Urinary bladder (tissue), 4 donors: ENCODE measurements around the gene ZNF830. TPM values are rescaled to one million over a fixed set of nuclear protein-coding genes. Genes with fewer than 3 reads are reported as not detected.
"Not testable (repeated sequence)": the region's sequence is repeated elsewhere in the genome, so short reads cannot be mapped to it uniquely, and the experiment has no call there.

Source experiments
- DNase-seq: peaks from one replicate; pipeline ENCODE4 v3.0.0-alpha.2; 2015; ENCODE audit errors: extremely low spot score
- H3K27ac ChIP-seq: one replicate; pipeline ENCODE4 v1.5.1; 2013; ENCODE audit warnings: low read depth, mild to moderate bottlenecking, moderate library complexity
- H3K36me3 ChIP-seq: one replicate; pipeline ENCODE4 v1.6.1; 2013; ENCODE audit warnings: mild to moderate bottlenecking, moderate library complexity; ENCODE audit not compliant: insufficient read depth
- H3K4me1 ChIP-seq: one replicate; pipeline ENCODE4 v1.6.1; 2013; ENCODE audit warnings: mild to moderate bottlenecking, moderate library complexity; ENCODE audit not compliant: insufficient read depth
- H3K4me3 ChIP-seq: one replicate; pipeline ENCODE4 v1.5.1; 2013; ENCODE audit warnings: low read depth, low read length
- WGBS: extraction: QIAGEN DNeasy Blood & Tissue Kit; methylation state at CpG from one replicate; pipeline ENCODE4 v1.1.7; 2013; 5-methylcytosine and 5-hydroxymethylcytosine counted together
- polyA plus RNA-seq: library from polyadenylated mRNA; stranded (reverse); fragments of 200-250 nt; gene quantifications from one replicate; pipeline ENCODE4 v1.2.3, GENCODE V29; 2013
- total RNA-seq: library from RNA; depleted of rRNA; stranded (reverse); fragments of >200 nt; gene quantifications from one replicate; pipeline ENCODE4 v1.2.3, GENCODE V29; 2014
- donor health status: healthy with polysubstance abuse.
- donor health status: healthy.

The ZNF830 gene
- total RNA-seq, result 14.8 TPM
- polyA plus RNA-seq, result 12.0 TPM

DNA sequence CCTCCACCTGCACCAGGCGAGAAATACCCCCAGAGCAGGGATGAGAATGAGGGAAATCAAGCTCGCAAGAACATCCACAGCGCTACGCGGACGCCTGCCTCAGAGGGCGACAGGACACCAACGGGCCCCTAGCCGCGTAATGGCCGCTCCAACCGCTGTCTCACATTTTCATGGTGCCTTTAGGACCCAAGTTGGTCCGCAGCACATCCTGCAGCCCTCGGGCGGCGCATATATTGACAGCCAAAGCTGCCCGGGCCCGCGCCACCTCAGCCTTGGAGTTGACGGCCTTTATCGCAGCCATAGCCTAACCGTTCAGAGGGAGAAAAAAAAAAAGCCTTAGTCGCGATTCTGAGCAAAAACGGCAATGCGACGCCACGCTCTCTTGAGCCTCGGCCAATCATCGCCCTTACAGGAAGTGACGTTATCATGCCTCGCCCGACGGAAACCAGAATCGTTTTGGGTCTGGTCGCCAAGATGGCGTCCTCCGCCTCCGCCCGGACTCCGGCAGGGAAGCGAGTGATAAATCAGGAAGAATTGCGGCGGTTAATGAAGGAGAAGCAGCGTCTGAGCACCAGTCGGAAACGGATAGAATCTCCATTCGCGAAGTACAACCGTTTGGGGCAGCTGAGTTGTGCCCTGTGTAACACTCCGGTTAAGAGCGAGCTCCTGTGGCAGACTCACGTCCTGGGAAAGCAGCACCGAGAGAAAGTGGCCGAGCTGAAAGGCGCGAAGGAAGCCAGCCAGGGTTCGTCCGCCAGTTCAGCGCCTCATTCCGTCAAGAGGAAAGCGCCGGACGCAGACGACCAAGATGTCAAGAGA is at the start of gene ZNF830, which contains the start of gene CCT6B:
Gene ZNF830 (plus strand): TSS at position 448 of the 819 bp plus-strand sequence. CDS start 27 bp downstream, at position 475.
Gene CCT6B (minus strand): TSS at position 368 of the 819 bp plus-strand sequence. CDS start 67 bp downstream, at position 301.
- H3K4me1 ChIP-seq, result no peaks in the 10 kb centered on the region
- peak within 1 kb of the TSS; percentile 78 for H3K4me3 ChIP-seq
- no peaks in the 10 kb centered on the region for H3K36me3 ChIP-seq
- peak within 1 kb of the TSS; percentile 96 for H3K27ac ChIP-seq
- DNase-seq, result peak; percentile 97
- under 1% methylated on average over 65 of the region's 65 CpGs for WGBS

- H3K4me3 ChIP-seq, result no peak overlapping the region
- 75% methylated on average over 1 of the region's 1 CpG for WGBS
- H3K27ac ChIP-seq, result no peak overlapping the region
- no peaks in the 10 kb centered on the region for H3K36me3 ChIP-seq
- H3K4me1 ChIP-seq, result no peaks in the 10 kb centered on the region
- no peak for DNase-seq
These were observed 48.3 kb upstream of the ZNF830 start for GRCh38 chr17:34913001-34913400.

GRCh38 chr17:34916120-34916519 is 45.2 kb upstream of the ZNF830 start:
- WGBS, result 70% methylated on average over 2 of the region's 2 CpGs
- H3K36me3 ChIP-seq, result no peaks in the 10 kb centered on the region

GRCh38 chr17:34917381-34917780 is 44.0 kb upstream of the ZNF830 start:
- Histone ChIP-seq H3K27ac (no peak overlapping the region), H3K36me3 (no peaks in the 10 kb centered on the region), H3K4me3 (no peak overlapping the region), H3K4me1 (no peaks in the 10 kb centered on the region)
- WGBS, result 97% methylated on average over 1 of the region's 1 CpG
- no peak for DNase-seq

More at GRCh38 chr17:34916120-34916519, 45.2 kb upstream of the ZNF830 start:
- Histone ChIP-seq H3K4me1 (no peaks in the 10 kb centered on the region), H3K4me3 (no peak overlapping the region), H3K27ac (no peak overlapping the region)
- no peak for DNase-seq

- no peak overlapping the region for H3K4me3 ChIP-seq
- 86% methylated on average over 4 of the region's 4 CpGs for WGBS
- no peaks in the 10 kb centered on the region for H3K4me1 ChIP-seq
- no peak for DNase-seq
- no peaks in the 10 kb centered on the region for H3K36me3 ChIP-seq
- no peak overlapping the region for H3K27ac ChIP-seq
These were observed 40.7 kb upstream of the ZNF830 start for GRCh38 chr17:34920676-34921075.

GRCh38 chr17:34926661-34927060 is 34.7 kb upstream of the ZNF830 start:
- no peaks in the 10 kb centered on the region for H3K4me1 ChIP-seq
- no peak overlapping the region for H3K27ac ChIP-seq
- H3K4me3 ChIP-seq, result no peak overlapping the region
- no peak for DNase-seq
- 90% methylated on average over 3 of the region's 3 CpGs for WGBS
- H3K36me3 ChIP-seq, result no peaks in the 10 kb centered on the region

DNA sequence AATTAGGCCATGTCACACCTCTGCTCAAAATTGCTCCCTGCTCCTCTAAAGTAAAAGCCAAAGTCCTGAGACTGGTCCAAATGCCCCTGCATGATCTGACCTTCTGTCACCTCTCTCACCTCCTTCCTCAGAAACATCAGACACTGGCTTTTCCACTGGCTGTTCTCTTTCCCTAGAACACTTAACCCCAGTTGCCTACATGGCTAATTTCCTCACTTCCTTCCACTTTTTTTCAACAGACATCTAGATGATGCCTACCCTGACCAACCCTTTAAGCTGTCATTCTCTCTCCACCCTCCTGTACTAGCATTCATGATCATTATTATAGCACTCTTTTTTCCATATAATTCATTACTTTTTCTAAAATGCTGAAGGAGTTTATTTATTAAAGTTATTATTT is 31.1 kb upstream of the ZNF830 start:
- Histone ChIP-seq H3K4me1 (no peaks in the 10 kb centered on the region), H3K4me3 (no peak overlapping the region), H3K27ac (no peak overlapping the region), H3K36me3 (no peaks in the 10 kb centered on the region)
- DNase-seq, result no peak

- not testable (repeated sequence) for H3K4me3 ChIP-seq, H3K27ac ChIP-seq, H3K4me1 ChIP-seq, H3K36me3 ChIP-seq, DNase-seq
- WGBS, result 90% methylated on average over 4 of the region's 4 CpGs
These were observed 10.6 kb upstream of the ZNF830 start for GRCh38 chr17:34950780-34951179.

GRCh38 chr17:34958438-34958837 is 2.9 kb upstream of the ZNF830 start:
- WGBS, result 64% methylated on average over 1 of the region's 1 CpG
- no peak overlapping the region for H3K4me3 ChIP-seq
- no peak for DNase-seq
- H3K36me3 ChIP-seq, result no peaks in the 10 kb centered on the region
- no peak overlapping the region for H3K27ac ChIP-seq
- H3K4me1 ChIP-seq, result no peaks in the 10 kb centered on the region

GRCh38 chr17:34974179-34974578 is 12.8 kb downstream of the ZNF830 start:
- H3K36me3 ChIP-seq, result no peaks in the 10 kb centered on the region
- no peak for DNase-seq
- no peak overlapping the region for H3K4me3 ChIP-seq
- H3K4me1 ChIP-seq, result no peaks in the 10 kb centered on the region
- H3K27ac ChIP-seq, result no peak overlapping the region
- WGBS, result 17% methylated on average over 2 of the region's 2 CpGs

- DNase-seq, result no peak
- H3K27ac ChIP-seq, result no peak overlapping the region
- WGBS, result 81% methylated on average over 3 of the region's 3 CpGs
- no peaks in the 10 kb centered on the region for H3K36me3 ChIP-seq
- no peaks in the 10 kb centered on the region for H3K4me1 ChIP-seq
- H3K4me3 ChIP-seq, result no peak overlapping the region
These were observed 13.8 kb downstream of the ZNF830 start for GRCh38 chr17:34974794-34975785.

DNA sequence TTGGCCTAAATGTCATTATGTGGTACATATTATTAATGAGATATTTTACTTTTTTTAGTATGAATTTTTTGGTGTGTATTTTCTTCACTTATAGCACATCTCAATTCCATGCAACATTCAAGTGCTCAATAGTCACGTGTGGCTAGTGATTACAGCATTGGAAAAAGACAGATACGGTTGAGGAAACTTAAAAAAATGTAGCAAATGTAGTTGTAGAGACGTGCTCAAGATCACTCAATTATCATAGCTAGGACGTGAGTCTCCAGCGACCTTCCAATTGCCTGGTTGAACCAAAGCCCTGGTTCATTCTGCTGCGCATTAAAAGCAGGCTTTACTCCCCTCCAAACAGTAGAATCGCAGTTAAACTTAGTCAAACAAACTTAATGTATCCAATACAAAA is 17.8 kb downstream of the ZNF830 start:
- no peak overlapping the region for H3K27ac ChIP-seq
- no peaks in the 10 kb centered on the region for H3K4me1 ChIP-seq
- no peak overlapping the region for H3K4me3 ChIP-seq
- DNase-seq, result no peak
- 88% methylated on average over 7 of the region's 7 CpGs for WGBS
- H3K36me3 ChIP-seq, result no peaks in the 10 kb centered on the region

- WGBS, result 13% methylated on average over 15 of the region's 15 CpGs
- Histone ChIP-seq H3K36me3 (no peaks in the 10 kb centered on the region), H3K4me1 (no peaks in the 10 kb centered on the region), H3K4me3 (peak overlapping the region; percentile 96), H3K27ac (no peak overlapping the region)
- no peak for DNase-seq
These were observed 18.5 kb downstream of the ZNF830 start for GRCh38 chr17:34979650-34980352.
